Heart left ventricle (tissue), 13 donors: ENCODE data around the gene GNG8.

Experiments
- CTCF ChIP-seq, 12 donors: fragments of 200-600 bp; sonication (generic) in 4 of 12; IDR thresholded peaks; one replicate each; pipeline versions ENCODE4 v1.5.0 to v1.8.0; 2018 to 2022; ENCODE audit warnings: antibody characterized with exemption in 12 of 12, mild to moderate bottlenecking in 5 of 12
- POLR2A ChIP-seq, 2 donors: fragments of 450-650 bp; IDR thresholded peaks; one replicate each; pipeline ENCODE4 v1.6.1; 2017; ENCODE audit warnings: antibody characterized with exemption in 2 of 2, mild to moderate bottlenecking in 2 of 2, moderate library complexity in 2 of 2
- donor health status: ischemic (EF 13 %, LVEDD 7.1; RV severe dilation, severe dysfunction).
- donor health status: DM: no; HTN: yes; CAD: no.
- donor health status: DM: no; HTN: no; CAD: no.
- donor health status: ischemic (EF 25% LVEDD 6.9; RV normal size, moderate dysfunction).
- donor health status: ischemic (EF 25% LVEDD 5.7; RV mildly dilated, moderate dysfunction).
- donor health status: ischemic (EF 35%, LVEDD 5.7; RV mildly dilated, moderate dysfunction).
- donor health status: nonischemic (EF 11% LVEDD 7.7; RV severe dilation, severe dysfunction).
- donor health status: DM: yes; HTN: yes; CAD: no.
- donor health status: PGD.
- donor health status: ischemic (EF 29% LVEDD 5.4; RV normal size, mild dysfunction).
- donor health status: nonischemic (EF 23%, LVEDD 6.1; RV moderate dilation, normal function).

GRCh38 chr19:46659151-46660007 lies 23.4 kb upstream of the GNG8 start:
- TF ChIP-seq POLR2A (IDR thresholded peaks at IDR 0.05) (no peak), CTCF (IDR thresholded peaks at IDR 0.05) (no peak)
